ENCODE results near the gene ZNF879.

Gene ZNF879

GRCh38 chr5:178996156-178996555 lies 27.4 kb upstream of the ZNF879 start (continued):
- TF ChIP-seq PATZ1 (tag by site-specific recombination; IDR thresholded peaks at IDR 0.05) (no peak), KLF10 (tag by site-specific recombination; IDR thresholded peaks at IDR 0.05) (no peak), ZFP69B (tag by site-specific recombination; IDR thresholded peaks at IDR 0.05) (no peak), ZNF701 (tag by site-specific recombination; IDR thresholded peaks at IDR 0.05) (no peak), ZBTB20 (tag by site-specific recombination; IDR thresholded peaks at IDR 0.05) (no peak), ZNF280D (tag by site-specific recombination; IDR thresholded peaks at IDR 0.05) (no peak), ZBTB10 (tag by site-specific recombination; IDR thresholded peaks at IDR 0.05) (no peak), ZNF555 (tag by site-specific recombination; conservative IDR thresholded peaks at IDR 0.05) (no peak), ZNF830 (tag by site-specific recombination; IDR thresholded peaks at IDR 0.05; ENCODE audit: low read depth) (no peak)

- CTCF ChIA-PET = no interaction called here
Observed at GRCh38 chr5:178997191-178997590, 26.4 kb upstream of the ZNF879 start.

More at GRCh38 chr5:178997191-178997590, 26.4 kb upstream of the ZNF879 start:
- H3K27ac ChIP-seq (ENCODE audit: extremely low read depth, low read depth, low read length) = no peak overlapping the region
- no peaks in the 10 kb centered on the region for H3K9me3 ChIP-seq (ENCODE audit: control insufficient read depth, insufficient read depth, low read depth, low read length)
- no peaks in the 10 kb centered on the region for H3K36me3 ChIP-seq (ENCODE audit: control insufficient read depth in 2 of 2, insufficient read depth in 1 of 2, low read length in 2 of 2)
- POLR2A ChIA-PET = no interaction called here
- no peak overlapping the region for H3K4me3 ChIP-seq (ENCODE audit: low read depth, low read length)
- TF ChIP-seq ZNF121 (tag by site-specific recombination; IDR thresholded peaks at IDR 0.05) = no peak
- TF ChIP-seq ZNF560 (tag by site-specific recombination; IDR thresholded peaks at IDR 0.05; ENCODE audit: borderline replicate concordance) = no peak
- no peak for TF ChIP-seq SETDB1 (IDR thresholded peaks at IDR 0.05; ENCODE audit: insufficient read length, low read length)
- no peak for TF ChIP-seq PATZ1 (tag by site-specific recombination; IDR thresholded peaks at IDR 0.05)
- no peak for TF ChIP-seq PRDM6 (tag by site-specific recombination; IDR thresholded peaks at IDR 0.05)
- H3K4me1 ChIP-seq (ENCODE audit: control insufficient read depth, insufficient read depth, low read length) = no peaks in the 10 kb centered on the region

Data from HEK293 (cell line).